PC-9 (cell line): ENCODE measurements around the gene RETREG2. TPM values are rescaled to one million over a fixed set of nuclear protein-coding genes. Genes with fewer than 3 reads are reported as not detected.
"Not testable (repeated sequence)": the region's sequence is repeated elsewhere in the genome, so short reads cannot be mapped to it uniquely, and the experiment has no call there.

Experiments
- BruUV-seq: library from RNA; stranded (reverse); fragments of 400-500 nt; replicated peaks from 2 replicates; lab custom pipeline; 2021; lab: Mats Ljungman, UMichigan
- CTCF ChIA-PET: fragments of 300-600 bp; sonication (Branson Sonifier 250); formaldehyde crosslinking; loops from one replicate; lab custom pipeline; 2022; ENCODE audit warnings: antibody characterized with exemption; lab: Charles Lee
- POLR2A ChIA-PET: fragments of 300-600 bp; sonication (Branson Sonifier 250); formaldehyde crosslinking; loops from one replicate; lab custom pipeline; 2022; ENCODE audit warnings: antibody characterized with exemption; ENCODE audit not compliant: unreplicated experiment; lab: Charles Lee
- DNase-seq, 2 experiments: peaks; one replicate each; pipeline versions ENCODE4 v3.0.0 to v3.0.0-alpha.2; 2015 to 2022; ENCODE audit warnings: mixed read lengths in 1 of 2
- H2AFZ ChIP-seq: fragments of 200-600 bp; sonication (generic); 2 replicates; pipeline ENCODE4 v1.8.1; 2017; ENCODE audit warnings: antibody characterized with exemption
- H3F3A ChIP-seq: fragments of 200-600 bp; sonication (generic); 2 replicates; pipeline ENCODE4 v1.8.1; 2017; ENCODE audit warnings: antibody characterized with exemption, mild to moderate bottlenecking, low read depth; ENCODE audit not compliant: insufficient read depth
- H3K27ac ChIP-seq: fragments of 200-600 bp; sonication (generic); 2 replicates; pipeline ENCODE4 v1.6.1; 2016; ENCODE audit warnings: mixed run types
- H3K27me3 ChIP-seq: fragments of 200-600 bp; sonication (generic); 2 replicates; pipeline ENCODE4 v1.6.1; 2016; ENCODE audit warnings: low read depth, mixed run types; ENCODE audit not compliant: insufficient read depth
- H3K36me3 ChIP-seq: fragments of 200-600 bp; sonication (generic); 2 replicates; pipeline ENCODE4 v1.6.1; 2016; ENCODE audit warnings: low read depth, mixed run types
- H3K4me1 ChIP-seq: fragments of 200-600 bp; sonication (generic); replicated peaks from 2 replicates; pipeline ENCODE4 v1.6.1; 2016; ENCODE audit warnings: mixed run types; ENCODE audit not compliant: insufficient read depth
- H3K4me2 ChIP-seq: fragments of 200-600 bp; sonication (generic); 2 replicates; pipeline ENCODE4 v1.6.1; 2017; ENCODE audit warnings: mixed run types
- H3K4me3 ChIP-seq: fragments of 200-600 bp; sonication (generic); 2 replicates; pipeline ENCODE4 v1.6.1; 2016; ENCODE audit warnings: mixed run types
- H3K79me2 ChIP-seq: fragments of 200-600 bp; sonication (generic); 2 replicates; pipeline ENCODE4 v1.6.1; 2017; ENCODE audit warnings: low read depth, mixed run types
- H3K9me2 ChIP-seq: fragments of 200-600 bp; sonication (generic); 2 replicates; pipeline ENCODE4 v1.8.1; 2017; ENCODE audit warnings: mild to moderate bottlenecking; ENCODE audit not compliant: insufficient read depth
- H3K9me3 ChIP-seq: fragments of 200-600 bp; sonication (generic); 2 replicates; pipeline ENCODE4 v1.8.1; 2016; ENCODE audit warnings: low read depth; ENCODE audit not compliant: insufficient read depth
- H4K20me1 ChIP-seq: fragments of 200-600 bp; sonication (generic); 2 replicates; pipeline ENCODE4 v1.8.1; 2017; ENCODE audit not compliant: insufficient read depth
- CTCF ChIP-seq: fragments of 200-600 bp; sonication (generic); conservative IDR thresholded peaks from 2 replicates; pipeline ENCODE4 v1.6.1; 2017; ENCODE audit warnings: mixed run types, antibody characterized with exemption, mild to moderate bottlenecking, moderate library complexity
- EZH2 ChIP-seq: fragments of 200-600 bp; sonication (generic); IDR thresholded peaks from 2 replicates; pipeline ENCODE4 v1.8.0; 2017; ENCODE audit warnings: antibody characterized with exemption, low read depth
- intact Hi-C: fragments of 100-400 bp; cut with micrococcal nuclease; formaldehyde crosslinking; loops from one replicate; pipeline ENCODE4 v1.10.0; 2022; ENCODE audit not compliant: unreplicated experiment
- total RNA-seq: library from RNA; stranded (reverse); gene quantifications from 2 replicates; pipeline ENCODE4 v1.2.3, GENCODE V29; 2021

Gene RETREG2
- total RNA-seq, 1 experiment from 2014 or later = 84.4 TPM

- H3K4me1 ChIP-seq = no peaks in the 10 kb centered on the region
- CTCF ChIA-PET = no interaction called here
- no peaks in the 10 kb centered on the region for H3K9me2 ChIP-seq
- H3F3A ChIP-seq = no peaks in the 10 kb centered on the region
- H2AFZ ChIP-seq = no peak overlapping the region
- no peak overlapping the region for H3K4me2 ChIP-seq
- no peaks in the 10 kb centered on the region for H3K27me3 ChIP-seq
- DNase-seq = no peak
- H3K27ac ChIP-seq = no peak overlapping the region
- POLR2A ChIA-PET = no interaction called here
- TF ChIP-seq EZH2 (no peak), CTCF (no peak)
- H3K36me3 ChIP-seq = no peaks in the 10 kb centered on the region
- intact Hi-C loops = no loop called here
- no peaks in the 10 kb centered on the region for H4K20me1 ChIP-seq
- H3K4me3 ChIP-seq = no peak overlapping the region
- BruUV-seq = no TSS peak
- no peaks in the 10 kb centered on the region for H3K9me3 ChIP-seq
- no peaks in the 10 kb centered on the region for H3K79me2 ChIP-seq
Measured at GRCh38 chr2:219198974-219199373, 20.9 kb downstream of the RETREG2 start.

- CTCF ChIA-PET = no interaction called here
- Histone ChIP-seq H3K4me3 (no peak overlapping the region), H4K20me1 (no peaks in the 10 kb centered on the region), H3K27ac (no peak overlapping the region), H3K9me3 (no peaks in the 10 kb centered on the region), H3K4me2 (no peak overlapping the region), H3K27me3 (no peaks in the 10 kb centered on the region), H3K79me2 (no peaks in the 10 kb centered on the region), H3K9me2 (no peaks in the 10 kb centered on the region), H3F3A (no peaks in the 10 kb centered on the region), H3K4me1 (no peaks in the 10 kb centered on the region), H3K36me3 (no peaks in the 10 kb centered on the region), H2AFZ (no peak overlapping the region)
- BruUV-seq = no TSS peak
- intact Hi-C loops = no loop called here
- POLR2A ChIA-PET = no interaction called here
- TF ChIP-seq CTCF (no peak), EZH2 (no peak)
- no peak for DNase-seq
Measured at GRCh38 chr2:219199470-219200211, 21.6 kb downstream of the RETREG2 start.

GRCh38 chr2:219200502-219201326, 22.6 kb downstream of the RETREG2 start:
- H3K79me2 ChIP-seq, BruUV-seq, DNase-seq, H3F3A ChIP-seq, CTCF ChIA-PET, H3K27ac ChIP-seq, H3K9me3 ChIP-seq, H4K20me1 ChIP-seq, H3K4me1 ChIP-seq, H2AFZ ChIP-seq, intact Hi-C loops, H3K4me2 ChIP-seq, H3K36me3 ChIP-seq, POLR2A ChIA-PET, H3K4me3 ChIP-seq, H3K9me2 ChIP-seq, H3K27me3 ChIP-seq: not testable (repeated sequence)

GRCh38 chr2:219201331-219201730, 23.3 kb downstream of the RETREG2 start:
- H4K20me1 ChIP-seq, H3K27me3 ChIP-seq, H3K9me3 ChIP-seq, POLR2A ChIA-PET, H3K4me2 ChIP-seq, H3K27ac ChIP-seq, H3K9me2 ChIP-seq, H3F3A ChIP-seq, H3K4me3 ChIP-seq, BruUV-seq, CTCF ChIA-PET, H3K36me3 ChIP-seq, H2AFZ ChIP-seq, intact Hi-C loops, DNase-seq, H3K4me1 ChIP-seq, H3K79me2 ChIP-seq: not testable (repeated sequence)
